ENCODE measurements around the gene VWA8. TPM values are rescaled to one million over a fixed set of nuclear protein-coding genes. Genes with fewer than 3 reads are reported as not detected.

VWA8 gene
- total and polyA plus RNA-seq, 9 donors: 4.5 to 25.1 (median 21.0) TPM

- Histone ChIP-seq H3K4me1 (ENCODE audit: insufficient read depth) (no peaks in the 10 kb centered on the region), H3K27me3 (no peaks in the 10 kb centered on the region), H3K27ac (no peak overlapping the region), H3K36me3 (no peaks in the 10 kb centered on the region), H3K4me3 (no peak overlapping the region), H3K9me3 (no peaks in the 10 kb centered on the region)
- 86 to 89% (median 89%) methylated on average over 4 of the region's 4 CpGs for WGBS, 3 donors
- intact Hi-C loops (cut with DNase I): no loop called here
- TF ChIP-seq EP300 (IDR thresholded peaks at IDR 0.05) (no peak), CTCF (IDR thresholded peaks at IDR 0.05) (no peak), POLR2A (IDR thresholded peaks at IDR 0.05) (no peak)
- no peak for DNase-seq
Observed at GRCh38 chr13:41742917-41743552, 217.9 kb downstream of the VWA8 start.

GRCh38 chr13:41740479-41740878 lies 220.4 kb downstream of the VWA8 start:
- no peak overlapping the region for H3K27ac ChIP-seq
- H3K9me3 ChIP-seq: no peaks in the 10 kb centered on the region
- WGBS, 3 donors: 82 to 91% (median 85%) methylated on average over 4 of the region's 4 CpGs
- TF ChIP-seq EP300 (IDR thresholded peaks at IDR 0.05) (no peak), POLR2A (IDR thresholded peaks at IDR 0.05) (no peak), CTCF (IDR thresholded peaks at IDR 0.05) (no peak)
- intact Hi-C loops (cut with DNase I): no loop called here
- H3K4me3 ChIP-seq: no peak overlapping the region
- H3K36me3 ChIP-seq: no peaks in the 10 kb centered on the region
- no peaks in the 10 kb centered on the region for H3K27me3 ChIP-seq
- H3K4me1 ChIP-seq (ENCODE audit: insufficient read depth): no peaks in the 10 kb centered on the region
- no peak for DNase-seq

- 95 to 97% (median 96%) methylated on average over 4 of the region's 4 CpGs for WGBS, 3 donors
- intact Hi-C loops (cut with DNase I): no loop called here
- Histone ChIP-seq H3K4me1 (ENCODE audit: insufficient read depth) (no peaks in the 10 kb centered on the region), H3K9me3 (no peaks in the 10 kb centered on the region), H3K27me3 (no peaks in the 10 kb centered on the region), H3K4me3 (no peak overlapping the region), H3K36me3 (no peaks in the 10 kb centered on the region), H3K27ac (no peak overlapping the region)
- no peak for DNase-seq
- TF ChIP-seq EP300 (IDR thresholded peaks at IDR 0.05): no peak
- TF ChIP-seq POLR2A (IDR thresholded peaks at IDR 0.05): no peak
- TF ChIP-seq CTCF (IDR thresholded peaks at IDR 0.05): no peak
Observed at GRCh38 chr13:41722684-41723535, 238.0 kb downstream of the VWA8 start.

- intact Hi-C loops (cut with DNase I): no loop called here
- H3K9me3 ChIP-seq: no peaks in the 10 kb centered on the region
- H3K27me3 ChIP-seq: no peaks in the 10 kb centered on the region
- H3K27ac ChIP-seq: no peak overlapping the region
- no peak for DNase-seq
- H3K36me3 ChIP-seq: no peaks in the 10 kb centered on the region
- TF ChIP-seq CTCF (IDR thresholded peaks at IDR 0.05) (no peak), POLR2A (IDR thresholded peaks at IDR 0.05) (no peak)
- no peak overlapping the region for H3K4me3 ChIP-seq
- 92 to 96% (median 95%) methylated on average over 5 of the region's 5 CpGs for WGBS, 3 donors
- H3K4me1 ChIP-seq (ENCODE audit: insufficient read depth): no peaks in the 10 kb centered on the region
Observed at GRCh38 chr13:41720839-41721561, 239.9 kb downstream of the VWA8 start.
